DND-41 (cell line): ENCODE data around the gene KRT6B.

Source experiments
- EZH2 ChIP-seq: IDR thresholded peaks from 3 replicates; pipeline ENCODE4 v1.6.1; 2012; ENCODE audit warnings: borderline replicate concordance, low read depth, mild to moderate bottlenecking, moderate library complexity, low read length, inconsistent platforms; ENCODE audit not compliant: severe bottlenecking
- TF ChIP-seq, protein P1 (sequence below): IDR thresholded peaks from 2 replicates; pipeline ENCODE4 v1.5.1; 2012; ENCODE audit warnings: borderline replicate concordance, low read length, moderate library complexity, mild to moderate bottlenecking; ENCODE audit not compliant: poor library complexity, severe bottlenecking; ENCODE audit errors: extremely low read depth

DNA sequence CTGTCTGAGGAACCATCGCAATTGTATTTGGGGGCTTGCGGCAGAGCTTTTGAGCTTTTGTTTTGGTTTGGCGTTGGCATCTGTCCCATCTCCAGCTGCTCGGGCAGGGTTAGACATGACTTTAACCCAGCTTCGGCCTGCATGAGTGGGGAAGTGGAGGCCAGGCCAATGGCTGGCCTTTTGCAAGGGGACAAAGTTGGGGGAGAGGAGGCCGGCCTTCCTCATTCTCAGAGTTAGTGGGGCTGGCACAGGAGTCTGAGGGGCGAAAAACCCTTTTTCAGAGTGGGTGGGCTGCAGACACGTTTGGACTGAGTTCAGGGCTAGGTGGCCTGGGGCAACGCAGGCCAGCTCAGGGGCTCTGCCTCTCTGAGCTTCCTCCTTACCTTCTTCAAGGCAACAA lies 51.0 kb downstream of the KRT6B start:
- TF ChIP-seq, protein P1, sequence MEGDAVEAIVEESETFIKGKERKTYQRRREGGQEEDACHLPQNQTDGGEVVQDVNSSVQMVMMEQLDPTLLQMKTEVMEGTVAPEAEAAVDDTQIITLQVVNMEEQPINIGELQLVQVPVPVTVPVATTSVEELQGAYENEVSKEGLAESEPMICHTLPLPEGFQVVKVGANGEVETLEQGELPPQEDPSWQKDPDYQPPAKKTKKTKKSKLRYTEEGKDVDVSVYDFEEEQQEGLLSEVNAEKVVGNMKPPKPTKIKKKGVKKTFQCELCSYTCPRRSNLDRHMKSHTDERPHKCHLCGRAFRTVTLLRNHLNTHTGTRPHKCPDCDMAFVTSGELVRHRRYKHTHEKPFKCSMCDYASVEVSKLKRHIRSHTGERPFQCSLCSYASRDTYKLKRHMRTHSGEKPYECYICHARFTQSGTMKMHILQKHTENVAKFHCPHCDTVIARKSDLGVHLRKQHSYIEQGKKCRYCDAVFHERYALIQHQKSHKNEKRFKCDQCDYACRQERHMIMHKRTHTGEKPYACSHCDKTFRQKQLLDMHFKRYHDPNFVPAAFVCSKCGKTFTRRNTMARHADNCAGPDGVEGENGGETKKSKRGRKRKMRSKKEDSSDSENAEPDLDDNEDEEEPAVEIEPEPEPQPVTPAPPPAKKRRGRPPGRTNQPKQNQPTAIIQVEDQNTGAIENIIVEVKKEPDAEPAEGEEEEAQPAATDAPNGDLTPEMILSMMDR = no peak
- no peak for TF ChIP-seq EZH2
